ENCODE measurements around the gene ADAM10. TPM values are rescaled to one million over a fixed set of nuclear protein-coding genes. Genes with fewer than 3 reads are reported as not detected.

The ADAM10 gene
- total RNA-seq, 1 donor from 2014 or later, result 125 TPM

DNA sequence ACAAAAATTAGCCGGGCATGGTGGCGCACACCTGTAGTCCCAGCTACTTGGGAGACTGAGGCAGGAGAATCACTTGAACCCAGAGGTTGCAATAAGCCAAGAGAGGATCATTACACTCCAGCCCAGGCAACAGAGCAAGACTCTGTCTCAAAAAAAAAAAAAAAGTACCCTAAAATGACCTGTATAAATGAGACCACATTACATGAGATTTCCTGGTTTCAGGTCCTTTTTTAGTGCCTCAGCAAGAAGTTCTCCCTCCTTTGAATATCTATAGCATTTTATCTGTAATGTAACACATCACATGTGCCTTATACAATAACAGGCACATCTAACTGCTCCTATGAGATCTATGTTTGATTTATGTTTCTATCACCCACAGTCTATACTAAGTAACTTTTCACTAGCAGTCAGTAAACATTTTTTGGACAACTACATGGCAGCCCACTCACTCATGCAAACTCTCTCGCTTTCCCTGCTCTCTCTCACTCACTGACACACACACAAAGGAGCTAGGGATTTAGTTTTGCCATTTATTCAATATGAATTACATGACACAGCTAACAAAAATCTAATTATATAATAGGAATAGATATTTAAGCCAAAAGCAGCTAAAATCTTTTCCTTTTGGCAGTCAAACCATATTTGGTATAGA is 34.1 kb downstream of the ADAM10 start:
- H3K36me3 Mint-ChIP-seq (ENCODE audit: low read depth), result peaks cover 7% of the 10 kb centered on the region
- no peak for DNase-seq (ENCODE audit: low read depth, low spot score)
- H3K27me3 Mint-ChIP-seq (ENCODE audit: low read depth), result no peaks in the 10 kb centered on the region
- no peak overlapping the region for H3K4me3 Mint-ChIP-seq
- no peak overlapping the region for H3K27ac Mint-ChIP-seq (ENCODE audit: unreplicated experiment)
- no peak for TF ChIP-seq CTCF (conservative IDR thresholded peaks at IDR 0.05)
- H3K9me3 Mint-ChIP-seq, result peaks cover 3% of the 10 kb centered on the region
- H3K4me1 Mint-ChIP-seq, result no peaks in the 10 kb centered on the region

GRCh38 chr15:58710701-58711100 is 38.8 kb downstream of the ADAM10 start:
- DNase-seq (ENCODE audit: low read depth, low spot score), result no peak
- no peaks in the 10 kb centered on the region for H3K4me1 Mint-ChIP-seq
- TF ChIP-seq CTCF (conservative IDR thresholded peaks at IDR 0.05), result no peak
- H3K4me3 Mint-ChIP-seq, result no peak overlapping the region
- H3K36me3 Mint-ChIP-seq (ENCODE audit: low read depth), result peaks cover 4% of the 10 kb centered on the region
- no peak overlapping the region for H3K27ac Mint-ChIP-seq (ENCODE audit: unreplicated experiment)
- no peaks in the 10 kb centered on the region for H3K9me3 Mint-ChIP-seq
- H3K27me3 Mint-ChIP-seq (ENCODE audit: low read depth), result no peaks in the 10 kb centered on the region

- no peak for DNase-seq (ENCODE audit: low read depth, low spot score)
- H3K27ac Mint-ChIP-seq (ENCODE audit: unreplicated experiment), result no peak overlapping the region
- H3K4me3 Mint-ChIP-seq, result no peak overlapping the region
- no peaks in the 10 kb centered on the region for H3K27me3 Mint-ChIP-seq (ENCODE audit: low read depth)
- H3K9me3 Mint-ChIP-seq, result peaks cover 4% of the 10 kb centered on the region
- H3K4me1 Mint-ChIP-seq, result no peaks in the 10 kb centered on the region
- no peak for TF ChIP-seq CTCF (conservative IDR thresholded peaks at IDR 0.05)
- peaks cover 10% of the 10 kb centered on the region for H3K36me3 Mint-ChIP-seq (ENCODE audit: low read depth)
Measured at GRCh38 chr15:58707397-58707796, 42.1 kb downstream of the ADAM10 start.

DNA sequence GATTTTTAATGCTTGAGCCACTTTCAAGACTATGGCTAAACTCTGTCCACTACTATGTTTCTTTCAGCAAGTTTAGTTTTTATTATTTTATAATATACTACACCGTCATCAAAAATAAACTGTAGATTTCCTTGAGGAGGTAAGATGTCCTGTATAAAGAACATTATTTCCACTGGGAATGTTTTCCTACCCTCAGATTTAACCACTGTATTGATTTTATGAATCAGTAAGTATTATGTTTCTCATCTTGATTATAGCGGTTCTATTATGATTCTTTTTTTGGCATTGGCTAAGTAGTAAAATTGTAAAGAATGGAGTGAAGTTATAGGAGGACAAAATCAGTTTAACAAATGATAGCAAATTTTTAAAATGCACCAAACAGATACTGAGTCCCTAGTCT is 44.4 kb downstream of the ADAM10 start:
- Mint-ChIP-seq H3K4me1 (no peaks in the 10 kb centered on the region), H3K36me3 (ENCODE audit: low read depth) (peaks cover 26% of the 10 kb centered on the region), H3K9me3 (peaks cover 13% of the 10 kb centered on the region), H3K4me3 (no peak overlapping the region), H3K27me3 (ENCODE audit: low read depth) (no peaks in the 10 kb centered on the region), H3K27ac (ENCODE audit: unreplicated experiment) (no peak overlapping the region)
- TF ChIP-seq CTCF (conservative IDR thresholded peaks at IDR 0.05), result no peak
- no peak for DNase-seq (ENCODE audit: low read depth, low spot score)

- Mint-ChIP-seq H3K36me3 (ENCODE audit: low read depth) (peaks cover 33% of the 10 kb centered on the region), H3K27me3 (ENCODE audit: low read depth) (no peaks in the 10 kb centered on the region), H3K4me3 (no peak overlapping the region), H3K27ac (ENCODE audit: unreplicated experiment) (no peak overlapping the region), H3K9me3 (peaks cover 18% of the 10 kb centered on the region), H3K4me1 (no peaks in the 10 kb centered on the region)
- no peak for TF ChIP-seq CTCF (conservative IDR thresholded peaks at IDR 0.05)
- DNase-seq (ENCODE audit: low read depth, low spot score), result no peak
Measured at GRCh38 chr15:58704155-58704865, 45.2 kb downstream of the ADAM10 start.

All from neural crest cell (in vitro differentiated cells).